HepG2 (cell line): ENCODE data around the gene ZDHHC19. TPM values are rescaled to one million over a fixed set of nuclear protein-coding genes. Genes with fewer than 3 reads are reported as not detected.
A peak's percentile ranks its signal among the peaks of the same experiment; 100 is the strongest.

Experiments used
- JDP2 ChIP-seq: sonication (generic); formaldehyde crosslinking; IDR thresholded peaks from 2 replicates; pipeline ENCODE4 v1.8.1; 2022; ENCODE audit warnings: missing genetic modification reagents, borderline replicate concordance
- MBD4 ChIP-seq: IDR thresholded peaks from 2 replicates; pipeline ENCODE4 v1.6.1; 2012; ENCODE audit warnings: low read length, inconsistent platforms, borderline replicate concordance
- NR2F1 ChIP-seq, 2 experiments: fragments of 450-650 bp in 1 of 2; formaldehyde crosslinking in 1 of 2; IDR thresholded peaks; 2 replicates each; pipeline versions ENCODE4 v1.5.0 to v1.6.1; 2016 to 2020; ENCODE audit warnings: mild to moderate bottlenecking in 1 of 2, missing compliant biosample characterization in 1 of 2, missing genetic modification reagents in 1 of 2, moderate library complexity in 1 of 2
- SMARCE1 ChIP-seq: fragments of 450-650 bp; IDR thresholded peaks from 2 replicates; pipeline ENCODE4 v1.6.1; 2017; ENCODE audit warnings: borderline replicate concordance
- ZBTB8A ChIP-seq: sonication (generic); formaldehyde crosslinking; IDR thresholded peaks from 2 replicates; pipeline ENCODE4 v1.4.0; 2020; ENCODE audit warnings: mild to moderate bottlenecking, low read depth, missing genetic modification reagents, borderline replicate concordance
- ZKSCAN1 ChIP-seq: fragments of 150-350 bp; IDR thresholded peaks from 2 replicates; pipeline ENCODE4 v1.6.1; 2014; ENCODE audit warnings: low read length
- polyA plus RNA-seq, 8 experiments: library from polyadenylated mRNA; depleted of rRNA in 3 of 8; stranded (reverse) in 7 of 8; unstranded in 1 of 8; fragments of >200 nt; fragmentation: Illumina TruSeq in 4 of 8; extraction: Trizol in 4 of 8; gene quantifications; 2 replicates each; pipeline versions ENCODE4 v1.2.1 to v1.2.3, GENCODE V29; 2011 to 2016; ENCODE audit warnings: low read depth in 4 of 8, missing spikeins in 1 of 8, mixed read lengths in 1 of 8; ENCODE audit not compliant: insufficient read depth in 1 of 8
- total RNA-seq, 5 experiments: library from RNA; depleted of rRNA; stranded (reverse); fragments of >200 nt; fragmentation: Illumina TruSeq; extraction: Trizol; gene quantifications; 2 replicates each; pipeline ENCODE4 v1.2.3, GENCODE V29; 2016; ENCODE audit warnings: low read depth in 1 of 5
- TF ChIP-seq, protein P1 (sequence below): sonication (generic); formaldehyde crosslinking; IDR thresholded peaks from 2 replicates; pipeline ENCODE4 v1.4.0; 2020; ENCODE audit warnings: mild to moderate bottlenecking, missing genetic modification reagents
- TF ChIP-seq, protein P2 (sequence below): sonication (generic); formaldehyde crosslinking; IDR thresholded peaks from 2 replicates; pipeline ENCODE4 v1.4.0; 2020; ENCODE audit warnings: mild to moderate bottlenecking, missing genetic modification reagents
- TF ChIP-seq, protein P3 (sequence below): sonication (generic); formaldehyde crosslinking; IDR thresholded peaks from 2 replicates; pipeline ENCODE4 v1.4.0; 2020; ENCODE audit warnings: missing genetic modification reagents, borderline replicate concordance
- TF ChIP-seq, protein P4 (sequence below): sonication (generic); formaldehyde crosslinking; IDR thresholded peaks from 2 replicates; pipeline ENCODE4 v1.4.0; 2020; ENCODE audit warnings: missing genetic modification reagents
- TF ChIP-seq, protein P5 (sequence below): sonication (generic); formaldehyde crosslinking; IDR thresholded peaks from 2 replicates; pipeline ENCODE4 v1.4.0; 2020; ENCODE audit warnings: mild to moderate bottlenecking, missing genetic modification reagents

Gene ZDHHC19
- total and polyA plus RNA-seq, 2 of the 13 experiments (the other 11 are each of a cell fraction or from before 2014, with no cell fraction given), result 0.22 to 0.53 TPM

DNA sequence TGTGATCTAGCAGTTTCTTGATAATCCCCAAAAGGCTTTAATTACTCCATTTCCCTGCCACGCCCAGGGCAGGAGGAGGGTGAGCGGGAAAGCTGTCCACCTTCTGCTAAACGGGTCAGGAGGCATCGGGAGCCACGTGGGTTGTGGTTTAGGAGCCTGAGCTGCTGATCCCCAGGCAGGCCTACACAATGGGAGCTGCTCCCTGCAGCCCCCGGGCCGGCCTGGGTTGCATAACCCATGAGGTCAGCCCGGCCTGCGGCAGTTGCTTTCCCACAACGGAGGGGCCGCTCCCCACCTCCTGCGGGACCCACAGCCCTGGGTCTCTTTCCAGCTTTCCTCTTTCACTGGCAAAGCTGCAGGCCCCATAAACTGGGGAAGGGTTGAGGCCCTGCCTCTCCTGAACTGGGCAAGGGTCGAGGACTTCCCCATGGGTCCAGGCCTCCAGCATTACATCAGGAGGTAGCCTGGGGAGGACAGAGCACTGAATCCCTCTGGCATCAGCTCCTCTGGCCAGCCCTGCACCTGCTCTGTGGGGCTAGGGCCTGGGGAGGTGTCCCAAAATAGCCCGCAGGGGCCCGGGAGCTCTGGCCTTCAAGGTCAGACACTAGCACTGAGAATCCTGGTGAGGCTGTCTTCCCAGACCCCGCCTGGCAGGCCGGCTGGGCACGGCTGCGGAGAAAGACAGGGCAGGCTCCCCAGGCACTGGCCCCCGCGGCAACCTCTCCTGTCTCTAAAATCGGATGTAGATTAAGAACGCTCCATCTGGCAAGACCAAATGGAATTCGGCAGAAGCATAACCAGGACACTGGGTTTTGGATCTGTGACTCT is 47.3 kb downstream of the ZDHHC19 start (continued):
- TF ChIP-seq, protein P1, sequence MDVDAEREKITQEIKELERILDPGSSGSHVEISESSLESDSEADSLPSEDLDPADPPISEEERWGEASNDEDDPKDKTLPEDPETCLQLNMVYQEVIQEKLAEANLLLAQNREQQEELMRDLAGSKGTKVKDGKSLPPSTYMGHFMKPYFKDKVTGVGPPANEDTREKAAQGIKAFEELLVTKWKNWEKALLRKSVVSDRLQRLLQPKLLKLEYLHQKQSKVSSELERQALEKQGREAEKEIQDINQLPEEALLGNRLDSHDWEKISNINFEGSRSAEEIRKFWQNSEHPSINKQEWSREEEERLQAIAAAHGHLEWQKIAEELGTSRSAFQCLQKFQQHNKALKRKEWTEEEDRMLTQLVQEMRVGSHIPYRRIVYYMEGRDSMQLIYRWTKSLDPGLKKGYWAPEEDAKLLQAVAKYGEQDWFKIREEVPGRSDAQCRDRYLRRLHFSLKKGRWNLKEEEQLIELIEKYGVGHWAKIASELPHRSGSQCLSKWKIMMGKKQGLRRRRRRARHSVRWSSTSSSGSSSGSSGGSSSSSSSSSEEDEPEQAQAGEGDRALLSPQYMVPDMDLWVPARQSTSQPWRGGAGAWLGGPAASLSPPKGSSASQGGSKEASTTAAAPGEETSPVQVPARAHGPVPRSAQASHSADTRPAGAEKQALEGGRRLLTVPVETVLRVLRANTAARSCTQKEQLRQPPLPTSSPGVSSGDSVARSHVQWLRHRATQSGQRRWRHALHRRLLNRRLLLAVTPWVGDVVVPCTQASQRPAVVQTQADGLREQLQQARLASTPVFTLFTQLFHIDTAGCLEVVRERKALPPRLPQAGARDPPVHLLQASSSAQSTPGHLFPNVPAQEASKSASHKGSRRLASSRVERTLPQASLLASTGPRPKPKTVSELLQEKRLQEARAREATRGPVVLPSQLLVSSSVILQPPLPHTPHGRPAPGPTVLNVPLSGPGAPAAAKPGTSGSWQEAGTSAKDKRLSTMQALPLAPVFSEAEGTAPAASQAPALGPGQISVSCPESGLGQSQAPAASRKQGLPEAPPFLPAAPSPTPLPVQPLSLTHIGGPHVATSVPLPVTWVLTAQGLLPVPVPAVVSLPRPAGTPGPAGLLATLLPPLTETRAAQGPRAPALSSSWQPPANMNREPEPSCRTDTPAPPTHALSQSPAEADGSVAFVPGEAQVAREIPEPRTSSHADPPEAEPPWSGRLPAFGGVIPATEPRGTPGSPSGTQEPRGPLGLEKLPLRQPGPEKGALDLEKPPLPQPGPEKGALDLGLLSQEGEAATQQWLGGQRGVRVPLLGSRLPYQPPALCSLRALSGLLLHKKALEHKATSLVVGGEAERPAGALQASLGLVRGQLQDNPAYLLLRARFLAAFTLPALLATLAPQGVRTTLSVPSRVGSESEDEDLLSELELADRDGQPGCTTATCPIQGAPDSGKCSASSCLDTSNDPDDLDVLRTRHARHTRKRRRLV (CRISPR knock-in tag), result no peak
- TF ChIP-seq, protein P2, sequence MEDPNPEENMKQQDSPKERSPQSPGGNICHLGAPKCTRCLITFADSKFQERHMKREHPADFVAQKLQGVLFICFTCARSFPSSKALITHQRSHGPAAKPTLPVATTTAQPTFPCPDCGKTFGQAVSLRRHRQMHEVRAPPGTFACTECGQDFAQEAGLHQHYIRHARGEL (CRISPR knock-in tag), result no peak
- no peak for TF ChIP-seq NR2F1 (CRISPR knock-in tag; IDR thresholded peaks at IDR 0.05)
- TF ChIP-seq, protein P3, sequence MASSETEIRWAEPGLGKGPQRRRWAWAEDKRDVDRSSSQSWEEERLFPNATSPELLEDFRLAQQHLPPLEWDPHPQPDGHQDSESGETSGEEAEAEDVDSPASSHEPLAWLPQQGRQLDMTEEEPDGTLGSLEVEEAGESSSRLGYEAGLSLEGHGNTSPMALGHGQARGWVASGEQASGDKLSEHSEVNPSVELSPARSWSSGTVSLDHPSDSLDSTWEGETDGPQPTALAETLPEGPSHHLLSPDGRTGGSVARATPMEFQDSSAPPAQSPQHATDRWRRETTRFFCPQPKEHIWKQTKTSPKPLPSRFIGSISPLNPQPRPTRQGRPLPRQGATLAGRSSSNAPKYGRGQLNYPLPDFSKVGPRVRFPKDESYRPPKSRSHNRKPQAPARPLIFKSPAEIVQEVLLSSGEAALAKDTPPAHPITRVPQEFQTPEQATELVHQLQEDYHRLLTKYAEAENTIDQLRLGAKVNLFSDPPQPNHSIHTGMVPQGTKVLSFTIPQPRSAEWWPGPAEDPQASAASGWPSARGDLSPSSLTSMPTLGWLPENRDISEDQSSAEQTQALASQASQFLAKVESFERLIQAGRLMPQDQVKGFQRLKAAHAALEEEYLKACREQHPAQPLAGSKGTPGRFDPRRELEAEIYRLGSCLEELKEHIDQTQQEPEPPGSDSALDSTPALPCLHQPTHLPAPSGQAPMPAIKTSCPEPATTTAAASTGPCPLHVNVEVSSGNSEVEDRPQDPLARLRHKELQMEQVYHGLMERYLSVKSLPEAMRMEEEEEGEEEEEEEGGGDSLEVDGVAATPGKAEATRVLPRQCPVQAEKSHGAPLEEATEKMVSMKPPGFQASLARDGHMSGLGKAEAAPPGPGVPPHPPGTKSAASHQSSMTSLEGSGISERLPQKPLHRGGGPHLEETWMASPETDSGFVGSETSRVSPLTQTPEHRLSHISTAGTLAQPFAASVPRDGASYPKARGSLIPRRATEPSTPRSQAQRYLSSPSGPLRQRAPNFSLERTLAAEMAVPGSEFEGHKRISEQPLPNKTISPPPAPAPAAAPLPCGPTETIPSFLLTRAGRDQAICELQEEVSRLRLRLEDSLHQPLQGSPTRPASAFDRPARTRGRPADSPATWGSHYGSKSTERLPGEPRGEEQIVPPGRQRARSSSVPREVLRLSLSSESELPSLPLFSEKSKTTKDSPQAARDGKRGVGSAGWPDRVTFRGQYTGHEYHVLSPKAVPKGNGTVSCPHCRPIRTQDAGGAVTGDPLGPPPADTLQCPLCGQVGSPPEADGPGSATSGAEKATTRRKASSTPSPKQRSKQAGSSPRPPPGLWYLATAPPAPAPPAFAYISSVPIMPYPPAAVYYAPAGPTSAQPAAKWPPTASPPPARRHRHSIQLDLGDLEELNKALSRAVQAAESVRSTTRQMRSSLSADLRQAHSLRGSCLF (CRISPR knock-in tag), result no peak
- TF ChIP-seq, protein P4, sequence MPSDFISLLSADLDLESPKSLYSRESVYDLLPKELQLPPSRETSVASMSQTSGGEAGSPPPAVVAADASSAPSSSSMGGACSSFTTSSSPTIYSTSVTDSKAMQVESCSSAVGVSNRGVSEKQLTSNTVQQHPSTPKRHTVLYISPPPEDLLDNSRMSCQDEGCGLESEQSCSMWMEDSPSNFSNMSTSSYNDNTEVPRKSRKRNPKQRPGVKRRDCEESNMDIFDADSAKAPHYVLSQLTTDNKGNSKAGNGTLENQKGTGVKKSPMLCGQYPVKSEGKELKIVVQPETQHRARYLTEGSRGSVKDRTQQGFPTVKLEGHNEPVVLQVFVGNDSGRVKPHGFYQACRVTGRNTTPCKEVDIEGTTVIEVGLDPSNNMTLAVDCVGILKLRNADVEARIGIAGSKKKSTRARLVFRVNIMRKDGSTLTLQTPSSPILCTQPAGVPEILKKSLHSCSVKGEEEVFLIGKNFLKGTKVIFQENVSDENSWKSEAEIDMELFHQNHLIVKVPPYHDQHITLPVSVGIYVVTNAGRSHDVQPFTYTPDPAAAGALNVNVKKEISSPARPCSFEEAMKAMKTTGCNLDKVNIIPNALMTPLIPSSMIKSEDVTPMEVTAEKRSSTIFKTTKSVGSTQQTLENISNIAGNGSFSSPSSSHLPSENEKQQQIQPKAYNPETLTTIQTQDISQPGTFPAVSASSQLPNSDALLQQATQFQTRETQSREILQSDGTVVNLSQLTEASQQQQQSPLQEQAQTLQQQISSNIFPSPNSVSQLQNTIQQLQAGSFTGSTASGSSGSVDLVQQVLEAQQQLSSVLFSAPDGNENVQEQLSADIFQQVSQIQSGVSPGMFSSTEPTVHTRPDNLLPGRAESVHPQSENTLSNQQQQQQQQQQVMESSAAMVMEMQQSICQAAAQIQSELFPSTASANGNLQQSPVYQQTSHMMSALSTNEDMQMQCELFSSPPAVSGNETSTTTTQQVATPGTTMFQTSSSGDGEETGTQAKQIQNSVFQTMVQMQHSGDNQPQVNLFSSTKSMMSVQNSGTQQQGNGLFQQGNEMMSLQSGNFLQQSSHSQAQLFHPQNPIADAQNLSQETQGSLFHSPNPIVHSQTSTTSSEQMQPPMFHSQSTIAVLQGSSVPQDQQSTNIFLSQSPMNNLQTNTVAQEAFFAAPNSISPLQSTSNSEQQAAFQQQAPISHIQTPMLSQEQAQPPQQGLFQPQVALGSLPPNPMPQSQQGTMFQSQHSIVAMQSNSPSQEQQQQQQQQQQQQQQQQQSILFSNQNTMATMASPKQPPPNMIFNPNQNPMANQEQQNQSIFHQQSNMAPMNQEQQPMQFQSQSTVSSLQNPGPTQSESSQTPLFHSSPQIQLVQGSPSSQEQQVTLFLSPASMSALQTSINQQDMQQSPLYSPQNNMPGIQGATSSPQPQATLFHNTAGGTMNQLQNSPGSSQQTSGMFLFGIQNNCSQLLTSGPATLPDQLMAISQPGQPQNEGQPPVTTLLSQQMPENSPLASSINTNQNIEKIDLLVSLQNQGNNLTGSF (CRISPR knock-in tag), result no peak
- TF ChIP-seq ZKSCAN1, result no peak
- no peak for TF ChIP-seq MBD4
- no peak for TF ChIP-seq JDP2 (CRISPR knock-in tag)
- no peak for TF ChIP-seq ZBTB8A
- TF ChIP-seq, protein P5, sequence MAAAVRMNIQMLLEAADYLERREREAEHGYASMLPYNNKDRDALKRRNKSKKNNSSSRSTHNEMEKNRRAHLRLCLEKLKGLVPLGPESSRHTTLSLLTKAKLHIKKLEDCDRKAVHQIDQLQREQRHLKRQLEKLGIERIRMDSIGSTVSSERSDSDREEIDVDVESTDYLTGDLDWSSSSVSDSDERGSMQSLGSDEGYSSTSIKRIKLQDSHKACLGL (CRISPR knock-in tag), result peak; percentile 32; the same call in 1 of the 2 replicates
- TF ChIP-seq SMARCE1, result no peak
